MG63 (cell line): ENCODE measurements around the gene CATSPER3. TPM values are rescaled to one million over a fixed set of nuclear protein-coding genes. Genes with fewer than 3 reads are reported as not detected.
A peak's percentile ranks its signal among the peaks of the same experiment; 100 is the strongest.
"Not testable (repeated sequence)": the region's sequence is repeated elsewhere in the genome, so short reads cannot be mapped to it uniquely, and the experiment has no call there.

Experiments
- DNase-seq: peaks from one replicate; pipeline ENCODE4 v3.0.0-alpha.2; 2020
- H3K27me3 ChIP-seq: fragments of 250-450 bp; sonication (Bioruptor Pico); 2 replicates; pipeline ENCODE4 v1.5.1; 2020; ENCODE audit warnings: mild to moderate bottlenecking, moderate library complexity
- H3K36me3 ChIP-seq: fragments of 250-450 bp; sonication (Bioruptor Pico); 2 replicates; pipeline ENCODE4 v1.5.1; 2020; ENCODE audit warnings: mild to moderate bottlenecking, moderate library complexity
- H3K4me3 ChIP-seq: fragments of 250-450 bp; sonication (Bioruptor Pico); 2 replicates; pipeline ENCODE4 v1.5.1; 2020; ENCODE audit warnings: mild to moderate bottlenecking, moderate library complexity
- H3K9me3 ChIP-seq: fragments of 250-450 bp; sonication (Bioruptor Pico); 2 replicates; pipeline ENCODE4 v1.5.1; 2020; ENCODE audit warnings: mild to moderate bottlenecking, moderate library complexity
- total RNA-seq: library from RNA; depleted of rRNA; stranded (reverse); fragments of >200 nt; shearing (Covaris generic); gene quantifications from 2 replicates; pipeline ENCODE4 v1.2.3, GENCODE V29; 2014; ENCODE audit warnings: low replicate concordance

The CATSPER3 gene
- total RNA-seq, 1 experiment from 2014 or later = 0.59 TPM

- H3K36me3 ChIP-seq = peaks cover 38% of the 10 kb centered on the region
- no peak for DNase-seq
- no peaks in the 10 kb centered on the region for H3K27me3 ChIP-seq
- H3K9me3 ChIP-seq = no peaks in the 10 kb centered on the region
- H3K4me3 ChIP-seq = no peak overlapping the region
Measured at GRCh38 chr5:134964359-134965270, 3.1 kb upstream of the CATSPER3 start.

- DNase-seq = no peak
- Histone ChIP-seq H3K36me3 (peaks cover 36% of the 10 kb centered on the region), H3K27me3 (no peaks in the 10 kb centered on the region), H3K4me3 (no peak overlapping the region), H3K9me3 (no peaks in the 10 kb centered on the region)
Measured at GRCh38 chr5:134965271-134965825, 2.4 kb upstream of the CATSPER3 start.

- DNase-seq = no peak
- Histone ChIP-seq H3K27me3 (no peaks in the 10 kb centered on the region), H3K36me3 (peaks cover 19% of the 10 kb centered on the region), H3K4me3 (no peak overlapping the region), H3K9me3 (no peaks in the 10 kb centered on the region)
Measured at GRCh38 chr5:134968055-134968454, 348 bp downstream of the CATSPER3 start.

GRCh38 chr5:134969166-134969565 lies 1.5 kb downstream of the CATSPER3 start:
- Histone ChIP-seq H3K27me3 (no peaks in the 10 kb centered on the region), H3K4me3 (no peak overlapping the region), H3K9me3 (no peaks in the 10 kb centered on the region), H3K36me3 (peaks cover 13% of the 10 kb centered on the region)
- no peak for DNase-seq

GRCh38 chr5:134975078-134975715 lies 7.5 kb downstream of the CATSPER3 start:
- DNase-seq = peak; percentile 48
- H3K36me3 ChIP-seq = peaks cover 11% of the 10 kb centered on the region

GRCh38 chr5:134975843-134976242 lies 8.1 kb downstream of the CATSPER3 start:
- no peak for DNase-seq
- Histone ChIP-seq H3K4me3 (no peak overlapping the region), H3K9me3 (peaks cover 21% of the 10 kb centered on the region)

More at GRCh38 chr5:134975078-134975715, 7.5 kb downstream of the CATSPER3 start:
- H3K4me3 ChIP-seq = no peak overlapping the region
- H3K9me3 ChIP-seq = peaks cover 17% of the 10 kb centered on the region
- H3K27me3 ChIP-seq = no peaks in the 10 kb centered on the region

GRCh38 chr5:134976841-134977240 lies 9.1 kb downstream of the CATSPER3 start:
- Histone ChIP-seq H3K36me3 (peaks cover 16% of the 10 kb centered on the region), H3K27me3 (no peaks in the 10 kb centered on the region), H3K4me3 (no peak overlapping the region), H3K9me3 (peaks cover 31% of the 10 kb centered on the region)
- DNase-seq = no peak

More at GRCh38 chr5:134975843-134976242, 8.1 kb downstream of the CATSPER3 start:
- Histone ChIP-seq H3K27me3 (no peaks in the 10 kb centered on the region), H3K36me3 (peaks cover 11% of the 10 kb centered on the region)

- Histone ChIP-seq H3K36me3 (peaks cover 17% of the 10 kb centered on the region), H3K9me3 (peaks cover 54% of the 10 kb centered on the region), H3K27me3 (no peaks in the 10 kb centered on the region), H3K4me3 (no peak overlapping the region)
- no peak for DNase-seq
Measured at GRCh38 chr5:134979416-134979815, 11.7 kb downstream of the CATSPER3 start.

- H3K27me3 ChIP-seq = no peaks in the 10 kb centered on the region
- no peak for DNase-seq
- peaks cover 10% of the 10 kb centered on the region for H3K36me3 ChIP-seq
- no peak overlapping the region for H3K4me3 ChIP-seq
- H3K9me3 ChIP-seq = peaks cover 54% of the 10 kb centered on the region
Measured at GRCh38 chr5:134982230-134982629, 14.5 kb downstream of the CATSPER3 start.

GRCh38 chr5:134989266-134989830 lies 21.6 kb downstream of the CATSPER3 start:
- no peak for DNase-seq
- peaks cover 15% of the 10 kb centered on the region for H3K9me3 ChIP-seq

GRCh38 chr5:134990183-134990582 lies 22.5 kb downstream of the CATSPER3 start:
- peaks cover 15% of the 10 kb centered on the region for H3K36me3 ChIP-seq
- H3K9me3 ChIP-seq = peaks cover 12% of the 10 kb centered on the region
- H3K4me3 ChIP-seq, DNase-seq, H3K27me3 ChIP-seq: not testable (repeated sequence)

More at GRCh38 chr5:134989266-134989830, 21.6 kb downstream of the CATSPER3 start:
- H3K4me3 ChIP-seq = no peak overlapping the region
- no peaks in the 10 kb centered on the region for H3K27me3 ChIP-seq
- peaks cover 16% of the 10 kb centered on the region for H3K36me3 ChIP-seq

GRCh38 chr5:134992148-134992547 lies 24.4 kb downstream of the CATSPER3 start:
- no peak for DNase-seq
- peaks cover 15% of the 10 kb centered on the region for H3K36me3 ChIP-seq
- H3K4me3 ChIP-seq = no peak overlapping the region
- no peaks in the 10 kb centered on the region for H3K27me3 ChIP-seq
- H3K9me3 ChIP-seq = peaks cover 12% of the 10 kb centered on the region

- no peak for DNase-seq
- Histone ChIP-seq H3K36me3 (peaks cover 15% of the 10 kb centered on the region), H3K27me3 (no peaks in the 10 kb centered on the region), H3K9me3 (peaks cover 12% of the 10 kb centered on the region), H3K4me3 (no peak overlapping the region)
Measured at GRCh38 chr5:134993161-134993560, 25.5 kb downstream of the CATSPER3 start.

GRCh38 chr5:134994560-134995156 lies 27.0 kb downstream of the CATSPER3 start:
- DNase-seq = no peak
- no peak overlapping the region for H3K4me3 ChIP-seq
- no peaks in the 10 kb centered on the region for H3K27me3 ChIP-seq
- peaks cover 13% of the 10 kb centered on the region for H3K36me3 ChIP-seq
- peaks cover 22% of the 10 kb centered on the region for H3K9me3 ChIP-seq

GRCh38 chr5:134995850-134996402 lies 28.2 kb downstream of the CATSPER3 start:
- H3K4me3 ChIP-seq = no peak overlapping the region
- DNase-seq = no peak
- peaks cover 22% of the 10 kb centered on the region for H3K9me3 ChIP-seq
- H3K27me3 ChIP-seq = no peaks in the 10 kb centered on the region
- H3K36me3 ChIP-seq = peaks cover 5% of the 10 kb centered on the region

- H3K4me3 ChIP-seq = no peak overlapping the region
- peaks cover 22% of the 10 kb centered on the region for H3K9me3 ChIP-seq
- H3K36me3 ChIP-seq = no peaks in the 10 kb centered on the region
- DNase-seq = no peak
- H3K27me3 ChIP-seq = no peaks in the 10 kb centered on the region
Measured at GRCh38 chr5:134997015-134997414, 29.3 kb downstream of the CATSPER3 start.
